ENCODE results near the gene KDSR.

Gene KDSR

GRCh38 chr18:63284173-63284799 is 82.7 kb downstream of the KDSR start:
- no peak for TF ChIP-seq CTCF (IDR thresholded peaks at IDR 0.05; ENCODE audit: low read depth, low read length)
- H3K4me3 ChIP-seq (ENCODE audit: low read depth, low read length): no peak overlapping the region
- H3K9me3 ChIP-seq: no peaks in the 10 kb centered on the region
- no peaks in the 10 kb centered on the region for H3K27me3 ChIP-seq
- 0 out of 2 replicates have a peak, but pooled peaks cover 5% of the 10 kb centered on the region for H3K4me1 ChIP-seq
- no peak for DNase-seq
- no peaks in the 10 kb centered on the region for H3K36me3 ChIP-seq

- DNase-seq: no peak
- Histone ChIP-seq H3K36me3 (no peaks in the 10 kb centered on the region), H3K4me3 (ENCODE audit: low read depth, low read length) (no peak overlapping the region), H3K4me1 (0 out of 2 replicates have a peak, but pooled peaks cover 5% of the 10 kb centered on the region), H3K9me3 (no peaks in the 10 kb centered on the region), H3K27me3 (no peaks in the 10 kb centered on the region)
- no peak for TF ChIP-seq CTCF (IDR thresholded peaks at IDR 0.05; ENCODE audit: low read depth, low read length)
These were observed 83.5 kb downstream of the KDSR start for GRCh38 chr18:63283305-63284094.

- Histone ChIP-seq H3K9me3 (no peaks in the 10 kb centered on the region), H3K36me3 (no peaks in the 10 kb centered on the region), H3K4me3 (ENCODE audit: low read depth, low read length) (no peak overlapping the region), H3K27me3 (no peaks in the 10 kb centered on the region), H3K4me1 (0 out of 2 replicates have a peak, but pooled peaks cover 5% of the 10 kb centered on the region)
- DNase-seq: no peak
- no peak for TF ChIP-seq CTCF (IDR thresholded peaks at IDR 0.05; ENCODE audit: low read depth, low read length)
These were observed 84.2 kb downstream of the KDSR start for GRCh38 chr18:63282793-63283192.

All from BE2C (cell line).